Measurements from ENCODE around the gene UNC13B. TPM values are rescaled to one million over a fixed set of nuclear protein-coding genes. Genes with fewer than 3 reads are reported as not detected.
"Not testable (repeated sequence)": the region's sequence is repeated elsewhere in the genome, so short reads cannot be mapped to it uniquely, and the experiment has no call there.

The UNC13B gene
- total RNA-seq, 6 experiments from 2014 or later: 18.2 to 21.4 (median 19.7) TPM

GRCh38 chr9:35397923-35398322, 236.1 kb downstream of the UNC13B start:
- Mint-ChIP-seq H3K4me3 (no peak overlapping the region), H3K27ac (no peak overlapping the region), H3K9me3 (no peaks in the 10 kb centered on the region), H3K36me3 (ENCODE audit: low read depth) (peaks cover 10% of the 10 kb centered on the region), H3K27me3 (ENCODE audit: insufficient read depth) (no peaks in the 10 kb centered on the region; the same call in 1 of the 2 replicates), H3K4me1 (ENCODE audit: low read depth) (no peaks in the 10 kb centered on the region)
- DNase-seq: no peak
- TF ChIP-seq CTCF (IDR thresholded peaks at IDR 0.05): no peak

- peaks cover 10% of the 10 kb centered on the region for H3K36me3 Mint-ChIP-seq (ENCODE audit: low read depth)
- DNase-seq: no peak
- H3K4me3 Mint-ChIP-seq: no peak overlapping the region
- TF ChIP-seq CTCF (IDR thresholded peaks at IDR 0.05): no peak
- no peaks in the 10 kb centered on the region; the same call in 1 of the 2 replicates for H3K27me3 Mint-ChIP-seq (ENCODE audit: insufficient read depth)
- H3K9me3 Mint-ChIP-seq: no peaks in the 10 kb centered on the region
- no peaks in the 10 kb centered on the region for H3K4me1 Mint-ChIP-seq (ENCODE audit: low read depth)
- no peak overlapping the region for H3K27ac Mint-ChIP-seq
Observed at GRCh38 chr9:35398651-35399335, 237.0 kb downstream of the UNC13B start.

GRCh38 chr9:35404865-35405264, 243.1 kb downstream of the UNC13B start:
- Mint-ChIP-seq H3K27me3 (ENCODE audit: insufficient read depth) (no peaks in the 10 kb centered on the region; the same call in 1 of the 2 replicates), H3K9me3 (no peaks in the 10 kb centered on the region), H3K27ac (no peak overlapping the region), H3K4me3 (no peak overlapping the region), H3K4me1 (ENCODE audit: low read depth) (peaks cover 6% of the 10 kb centered on the region; the same call in 1 of the 2 replicates), H3K36me3 (ENCODE audit: low read depth) (peaks cover 8% of the 10 kb centered on the region)
- no peak for TF ChIP-seq CTCF (IDR thresholded peaks at IDR 0.05)
- no peak for DNase-seq

GRCh38 chr9:35406183-35406959, 244.6 kb downstream of the UNC13B start:
- H3K36me3 Mint-ChIP-seq (ENCODE audit: low read depth): peaks cover 8% of the 10 kb centered on the region; the same call in 1 of the 2 replicates
- H3K27ac Mint-ChIP-seq: no peak overlapping the region
- no peak overlapping the region for H3K4me3 Mint-ChIP-seq
- DNase-seq: no peak
- no peak for TF ChIP-seq CTCF (IDR thresholded peaks at IDR 0.05)
- H3K4me1 Mint-ChIP-seq (ENCODE audit: low read depth): peaks cover 6% of the 10 kb centered on the region; the same call in 1 of the 2 replicates
- no peaks in the 10 kb centered on the region for H3K27me3 Mint-ChIP-seq (ENCODE audit: insufficient read depth)
- no peaks in the 10 kb centered on the region for H3K9me3 Mint-ChIP-seq

- Mint-ChIP-seq H3K27me3 (ENCODE audit: insufficient read depth) (no peaks in the 10 kb centered on the region; the same call in 1 of the 2 replicates), H3K9me3 (no peaks in the 10 kb centered on the region), H3K4me1 (ENCODE audit: low read depth) (peaks cover 6% of the 10 kb centered on the region; the same call in 1 of the 2 replicates), H3K27ac (no peak overlapping the region), H3K4me3 (no peak overlapping the region), H3K36me3 (ENCODE audit: low read depth) (peaks cover 14% of the 10 kb centered on the region)
- DNase-seq: no peak
- no peak for TF ChIP-seq CTCF (IDR thresholded peaks at IDR 0.05)
Observed at GRCh38 chr9:35407846-35408245, 246.0 kb downstream of the UNC13B start.

- H3K4me3 Mint-ChIP-seq; H3K27me3 Mint-ChIP-seq (ENCODE audit: insufficient read depth); H3K4me1 Mint-ChIP-seq (ENCODE audit: low read depth); H3K9me3 Mint-ChIP-seq; H3K27ac Mint-ChIP-seq; DNase-seq: not testable (repeated sequence)
- H3K36me3 Mint-ChIP-seq (ENCODE audit: low read depth): peaks cover 14% of the 10 kb centered on the region
Observed at GRCh38 chr9:35409434-35409833, 247.6 kb downstream of the UNC13B start.
